Lower leg skin (tissue), 3 donors: ENCODE data around the gene CADM3.

Source experiments
- POLR2A ChIP-seq, 2 donors: fragments of 450-650 bp; IDR thresholded peaks; one replicate each; pipeline ENCODE4 v1.6.1; 2016 to 2017; ENCODE audit warnings: antibody characterized with exemption in 2 of 2, mild to moderate bottlenecking in 1 of 2, moderate library complexity in 1 of 2
- TF ChIP-seq, protein P1 (sequence below), 3 donors: fragments of 450-650 bp; IDR thresholded peaks; one replicate each; pipeline ENCODE4 v1.5.1; 2016; ENCODE audit warnings: antibody characterized with exemption in 3 of 3, mild to moderate bottlenecking in 3 of 3, moderate library complexity in 2 of 3

DNA sequence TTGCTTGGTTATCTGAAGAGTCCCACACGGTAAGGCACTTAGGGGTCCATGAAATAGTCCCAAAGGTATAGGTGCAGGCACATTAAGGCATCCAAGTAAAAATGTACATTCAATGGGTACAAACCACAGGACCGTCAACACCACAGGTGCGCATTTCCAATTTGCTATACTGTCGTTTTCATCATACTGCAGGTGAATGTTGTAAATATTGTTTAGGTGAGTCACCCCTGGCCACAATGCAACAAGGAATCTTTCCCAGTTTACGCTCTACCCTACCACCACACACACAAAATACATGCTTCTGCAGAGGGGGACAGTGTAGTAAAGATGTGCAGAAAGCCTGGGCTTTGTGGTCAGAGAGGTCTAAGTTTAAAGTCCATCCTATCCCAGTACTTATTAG lies 13.7 kb downstream of the CADM3 start:
- TF ChIP-seq, protein P1, sequence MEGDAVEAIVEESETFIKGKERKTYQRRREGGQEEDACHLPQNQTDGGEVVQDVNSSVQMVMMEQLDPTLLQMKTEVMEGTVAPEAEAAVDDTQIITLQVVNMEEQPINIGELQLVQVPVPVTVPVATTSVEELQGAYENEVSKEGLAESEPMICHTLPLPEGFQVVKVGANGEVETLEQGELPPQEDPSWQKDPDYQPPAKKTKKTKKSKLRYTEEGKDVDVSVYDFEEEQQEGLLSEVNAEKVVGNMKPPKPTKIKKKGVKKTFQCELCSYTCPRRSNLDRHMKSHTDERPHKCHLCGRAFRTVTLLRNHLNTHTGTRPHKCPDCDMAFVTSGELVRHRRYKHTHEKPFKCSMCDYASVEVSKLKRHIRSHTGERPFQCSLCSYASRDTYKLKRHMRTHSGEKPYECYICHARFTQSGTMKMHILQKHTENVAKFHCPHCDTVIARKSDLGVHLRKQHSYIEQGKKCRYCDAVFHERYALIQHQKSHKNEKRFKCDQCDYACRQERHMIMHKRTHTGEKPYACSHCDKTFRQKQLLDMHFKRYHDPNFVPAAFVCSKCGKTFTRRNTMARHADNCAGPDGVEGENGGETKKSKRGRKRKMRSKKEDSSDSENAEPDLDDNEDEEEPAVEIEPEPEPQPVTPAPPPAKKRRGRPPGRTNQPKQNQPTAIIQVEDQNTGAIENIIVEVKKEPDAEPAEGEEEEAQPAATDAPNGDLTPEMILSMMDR (IDR thresholded peaks at IDR 0.05) = no peak
- TF ChIP-seq POLR2A (IDR thresholded peaks at IDR 0.05) = no peak
